DOHH2 (cell line): ENCODE results near the gene BCL2L11.

Source experiments
- CTCF ChIP-seq: fragments of 200-600 bp; sonication (generic); IDR thresholded peaks from one replicate; pipeline ENCODE4 v1.5.1; 2014; ENCODE audit warnings: antibody characterized with exemption, mild to moderate bottlenecking, low read depth, low read length; ENCODE audit not compliant: poor library complexity, severe bottlenecking
- EZH2phosphoT487 ChIP-seq: fragments of 200-600 bp; sonication (generic); IDR thresholded peaks from 2 replicates; pipeline ENCODE4 v1.6.1; 2017; ENCODE audit warnings: borderline replicate concordance, mild to moderate bottlenecking, antibody characterized with exemption, low read length, moderate library complexity, mixed read lengths

- no peak for TF ChIP-seq CTCF
- no peak for TF ChIP-seq EZH2phosphoT487
These were observed 42.1 kb downstream of the BCL2L11 start for GRCh38 chr2:111162718-111163331.
